GM18502 (cell line): Measurements from ENCODE around the gene LRIT2.
A peak's percentile ranks its signal among the peaks of the same experiment; 100 is the strongest.

ENCODE experiments used
- ATAC-seq: cut with Tn5 transposase; IDR thresholded peaks from one replicate; pipeline ENCODE4 v1.9.1; 2021; ENCODE audit warnings: mild to moderate bottlenecking; ENCODE audit not compliant: unreplicated experiment, poor library complexity

LRIT2 gene

GRCh38 chr10:84212014-84212413 is 13.3 kb downstream of the LRIT2 start:
- ATAC-seq, result no peak

- no peak for ATAC-seq
Observed at GRCh38 chr10:84211566-84211965, 13.8 kb downstream of the LRIT2 start.

- ATAC-seq, result no peak
Observed at GRCh38 chr10:84208023-84208422, 17.3 kb downstream of the LRIT2 start.

- ATAC-seq, result no peak
Observed at GRCh38 chr10:84205853-84206525, 19.4 kb downstream of the LRIT2 start.

- ATAC-seq, result peak; percentile 85
Observed at GRCh38 chr10:84205049-84205852, 20.1 kb downstream of the LRIT2 start.

- ATAC-seq, result no peak
Observed at GRCh38 chr10:84204610-84205009, 20.7 kb downstream of the LRIT2 start.

GRCh38 chr10:84204122-84204521 is 21.2 kb downstream of the LRIT2 start:
- peak; percentile 67 for ATAC-seq

GRCh38 chr10:84202349-84202748 is 23.0 kb downstream of the LRIT2 start:
- no peak for ATAC-seq

- no peak for ATAC-seq
Observed at GRCh38 chr10:84201682-84202081, 23.7 kb downstream of the LRIT2 start.

- no peak for ATAC-seq
Observed at GRCh38 chr10:84201244-84201606, 24.1 kb downstream of the LRIT2 start.

GRCh38 chr10:84200537-84201243 is 24.7 kb downstream of the LRIT2 start:
- no peak for ATAC-seq

GRCh38 chr10:84198206-84198915 is 27.0 kb downstream of the LRIT2 start:
- no peak for ATAC-seq

GRCh38 chr10:84197643-84198042 is 27.7 kb downstream of the LRIT2 start:
- ATAC-seq, result no peak

- no peak for ATAC-seq
Observed at GRCh38 chr10:84196941-84197340, 28.4 kb downstream of the LRIT2 start.

GRCh38 chr10:84196083-84196482 is 29.3 kb downstream of the LRIT2 start:
- no peak for ATAC-seq

- no peak for ATAC-seq
Observed at GRCh38 chr10:84195044-84195830, 30.1 kb downstream of the LRIT2 start.

- ATAC-seq, result peak; percentile 86
Observed at GRCh38 chr10:84194424-84195043, 30.8 kb downstream of the LRIT2 start, which contains the start of gene CDHR1. CDHR1 (plus strand) TSS chr10:84194537; CDS start chr10:84194761, 224 bp downstream.

- ATAC-seq, result peak; percentile 24
Observed at GRCh38 chr10:84193846-84194423, 31.4 kb downstream of the LRIT2 start.

GRCh38 chr10:84193327-84193726 is 32.0 kb downstream of the LRIT2 start:
- ATAC-seq, result no peak
